Naive thymus-derived CD8-positive, alpha-beta T cell (primary cell): ENCODE data around the gene KRTAP4-8. TPM values are rescaled to one million over a fixed set of nuclear protein-coding genes. Genes with fewer than 3 reads are reported as not detected.
"Not testable (repeated sequence)": the region's sequence is repeated elsewhere in the genome, so short reads cannot be mapped to it uniquely, and the experiment has no call there.

ENCODE experiments used
- ATAC-seq, 2 donors: fragments of 150-1000 bp; cut with Tn5 transposase in 1 of 2; sonication (Bioruptor Pico), chemical (Tn5 transposase) in 1 of 2; 1 replicate in 1 of 2; 2 replicates in 1 of 2; pipeline ENCODE4 v1.10.0; 2021; ENCODE audit warnings: mild to moderate bottlenecking in 2 of 2, moderate library complexity in 2 of 2
- POLR2A ChIA-PET: fragments of 350-600 bp; sonication (Branson Sonifier 250); formaldehyde crosslinking; loops from one replicate; lab custom pipeline; 2021; ENCODE audit warnings: antibody characterized with exemption; lab: Charles Lee
- DNase-seq, 10 donors: peaks; one replicate each; pipeline versions ENCODE4 v3.0.0 to v3.0.0-alpha.2; 2020 to 2022
- H3K27ac Mint-ChIP-seq, 10 donors: one replicate each; pipeline ENCODE4 v1.8.0; 2020 to 2022; ENCODE audit warnings: mild to moderate bottlenecking in 10 of 10, mixed read lengths in 10 of 10, moderate library complexity in 4 of 10, inconsistent platforms in 1 of 10
- H3K27me3 Mint-ChIP-seq, 5 donors: one replicate each; pipeline ENCODE4 v1.8.0; 2021 to 2022; ENCODE audit warnings: mixed read lengths in 5 of 5
- H3K36me3 Mint-ChIP-seq, 3 donors: one replicate each; pipeline ENCODE4 v1.8.0; 2020 to 2022; ENCODE audit warnings: mixed read lengths in 3 of 3, mild to moderate bottlenecking in 2 of 3, inconsistent platforms in 1 of 3
- H3K4me1 Mint-ChIP-seq, 4 donors: one replicate each; pipeline ENCODE4 v1.8.0; 2021 to 2022; ENCODE audit warnings: mixed read lengths in 4 of 4
- H3K4me3 Mint-ChIP-seq, 10 donors: one replicate each; pipeline ENCODE4 v1.8.0; 2020 to 2022; ENCODE audit warnings: mild to moderate bottlenecking in 10 of 10, mixed read lengths in 10 of 10, moderate library complexity in 6 of 10, inconsistent platforms in 1 of 10
- H3K9me3 Mint-ChIP-seq, 9 donors: one replicate each; pipeline ENCODE4 v1.8.0; 2020 to 2022; ENCODE audit warnings: mixed read lengths in 9 of 9, mild to moderate bottlenecking in 3 of 9, inconsistent platforms in 1 of 9, moderate library complexity in 1 of 9
- polyA plus RNA-seq, 3 donors: library from polyadenylated mRNA; unstranded; fragments of 300-500 nt; fragmentation: Illumina TruSeq; gene quantifications; one replicate each; pipeline ENCODE4 v1.2.3, GENCODE V29; 2021
- total RNA-seq, 8 experiments: library from RNA in 2 of 8; stranded (reverse) in 2 of 8; gene quantifications; one replicate each; pipeline ENCODE4 v1.2.3 and lab custom pipeline; 2021 to 2026

Gene KRTAP4-8
- total and polyA plus RNA-seq, 5 experiments from 2014 or later = not detected

GRCh38 chr17:41076788-41077187 is 21.2 kb downstream of the KRTAP4-8 start:
- Mint-ChIP-seq H3K27me3 (peaks cover 4 to 22% (median 15%) of the 10 kb centered on the region in 5 donors), H3K36me3 (no peaks in the 10 kb centered on the region), H3K4me1 (peaks cover 0 to 2% (median 0%) of the 10 kb centered on the region in 4 donors), H3K4me3 (no peak overlapping the region), H3K27ac (no peak overlapping the region), H3K9me3 (no peaks in the 10 kb centered on the region)
- DNase-seq (no peak), ATAC-seq (no peak)
- POLR2A ChIA-PET = no interaction called here

- Mint-ChIP-seq H3K4me1 (peaks cover 0 to 6% (median 2%) of the 10 kb centered on the region in 4 donors), H3K27ac (no peak overlapping the region), H3K9me3 (no peaks in the 10 kb centered on the region), H3K4me3 (no peak overlapping the region), H3K27me3 (peaks cover 4 to 22% (median 12%) of the 10 kb centered on the region in 5 donors), H3K36me3 (no peaks in the 10 kb centered on the region)
- DNase-seq = no peak
- POLR2A ChIA-PET = no interaction called here
- no peak for ATAC-seq
Measured at GRCh38 chr17:41073676-41074075, 24.3 kb downstream of the KRTAP4-8 start.

GRCh38 chr17:41071606-41072360 is 26.2 kb downstream of the KRTAP4-8 start:
- no peak for DNase-seq
- H3K9me3 Mint-ChIP-seq = no peaks in the 10 kb centered on the region
- H3K4me3 Mint-ChIP-seq = no peak overlapping the region
- ATAC-seq = no peak
- H3K4me1 Mint-ChIP-seq = peaks cover 0 to 6% (median 2%) of the 10 kb centered on the region in 4 donors
- H3K27ac Mint-ChIP-seq = no peak overlapping the region
- H3K27me3 Mint-ChIP-seq = peaks cover 4 to 19% (median 11%) of the 10 kb centered on the region in 5 donors
- POLR2A ChIA-PET = no interaction called here
- H3K36me3 Mint-ChIP-seq = no peaks in the 10 kb centered on the region

GRCh38 chr17:41069031-41069430 is 28.9 kb downstream of the KRTAP4-8 start:
- Mint-ChIP-seq H3K27me3 (peaks cover 0 to 2% (median 0%) of the 10 kb centered on the region in 5 donors), H3K36me3 (no peaks in the 10 kb centered on the region), H3K4me3 (no peak overlapping the region), H3K9me3 (no peaks in the 10 kb centered on the region), H3K27ac (no peak overlapping the region), H3K4me1 (peaks cover 0 to 6% (median 1%) of the 10 kb centered on the region in 4 donors)
- POLR2A ChIA-PET = no interaction called here
- DNase-seq (no peak), ATAC-seq (no peak)

- Mint-ChIP-seq H3K27ac (no peak overlapping the region), H3K9me3 (no peaks in the 10 kb centered on the region), H3K36me3 (no peaks in the 10 kb centered on the region), H3K4me3 (no peak overlapping the region), H3K4me1 (peaks cover 0 to 6% (median 1%) of the 10 kb centered on the region in 4 donors), H3K27me3 (peaks cover 0 to 7% (median 2%) of the 10 kb centered on the region in 5 donors)
- ATAC-seq (no peak), DNase-seq (no peak)
- POLR2A ChIA-PET = no interaction called here
Measured at GRCh38 chr17:41067281-41067680, 30.7 kb downstream of the KRTAP4-8 start.

- Mint-ChIP-seq H3K27me3 (peaks cover under 1 to 13% (median 5%) of the 10 kb centered on the region in 5 donors), H3K4me3 (no peak within 1 kb of the TSS), H3K36me3 (no peaks in the 10 kb centered on the region), H3K4me1 (peaks cover 0 to 6% (median 1%) of the 10 kb centered on the region in 4 donors), H3K27ac (no peak within 1 kb of the TSS), H3K9me3 (no peaks in the 10 kb centered on the region)
- ATAC-seq (no peak), DNase-seq (no peak)
- POLR2A ChIA-PET = no interaction called here
Measured at GRCh38 chr17:41065829-41066624, 31.9 kb downstream of the KRTAP4-8 start, which contains the start of gene KRTAP2-4. Gene KRTAP2-4, minus strand, starts transcription at chr17:41065879. Its CDS starts 34 bp downstream, at chr17:41065845.

GRCh38 chr17:41065016-41065689 is 32.8 kb downstream of the KRTAP4-8 start:
- H3K36me3 Mint-ChIP-seq, POLR2A ChIA-PET, H3K27ac Mint-ChIP-seq, H3K4me3 Mint-ChIP-seq, H3K4me1 Mint-ChIP-seq, DNase-seq, H3K9me3 Mint-ChIP-seq, ATAC-seq: not testable (repeated sequence)
- peaks cover 8 to 20% (median 11%) of the 10 kb centered on the region in 5 donors for H3K27me3 Mint-ChIP-seq

GRCh38 chr17:41064301-41064700 is 33.6 kb downstream of the KRTAP4-8 start:
- POLR2A ChIA-PET = no interaction called here
- Mint-ChIP-seq H3K27ac (no peak overlapping the region), H3K4me3 (no peak overlapping the region), H3K36me3 (no peaks in the 10 kb centered on the region), H3K27me3 (peaks cover 11 to 24% (median 18%) of the 10 kb centered on the region in 5 donors), H3K9me3 (no peaks in the 10 kb centered on the region), H3K4me1 (peaks cover 0 to 5% (median 1%) of the 10 kb centered on the region in 4 donors)
- no peak for DNase-seq
- ATAC-seq = no peak

GRCh38 chr17:41063449-41063848 is 34.5 kb downstream of the KRTAP4-8 start:
- no peaks in the 10 kb centered on the region for H3K4me1 Mint-ChIP-seq
- H3K36me3 Mint-ChIP-seq = no peaks in the 10 kb centered on the region
- DNase-seq (no peak), ATAC-seq (no peak)
- peaks cover 14 to 32% (median 21%) of the 10 kb centered on the region in 5 donors for H3K27me3 Mint-ChIP-seq
- H3K27ac Mint-ChIP-seq = no peak overlapping the region
- H3K9me3 Mint-ChIP-seq = no peaks in the 10 kb centered on the region
- H3K4me3 Mint-ChIP-seq = no peak overlapping the region
- POLR2A ChIA-PET = no interaction called here

- Mint-ChIP-seq H3K36me3 (peaks cover 0 to 7% (median 4%) of the 10 kb centered on the region in 3 donors), H3K27me3 (peaks cover 14 to 41% (median 22%) of the 10 kb centered on the region in 5 donors), H3K4me1 (no peaks in the 10 kb centered on the region), H3K27ac (no peak overlapping the region), H3K9me3 (peaks cover 0 to 7% (median 0%) of the 10 kb centered on the region in 9 donors), H3K4me3 (no peak overlapping the region)
- POLR2A ChIA-PET = no interaction called here
- DNase-seq (no peak), ATAC-seq (no peak)
Measured at GRCh38 chr17:41061964-41062363, 36.0 kb downstream of the KRTAP4-8 start.

GRCh38 chr17:41060052-41060604 is 37.8 kb downstream of the KRTAP4-8 start, which contains the start of gene KRTAP2-3:
Gene KRTAP2-3, minus strand, starts transcription at chr17:41060114. Its CDS starts 64 bp downstream, at chr17:41060050.
- H3K27me3 Mint-ChIP-seq = peaks cover 14 to 56% (median 29%) of the 10 kb centered on the region in 5 donors
- H3K4me3 Mint-ChIP-seq = no peak within 1 kb of the TSS
- POLR2A ChIA-PET = no interaction called here
- peaks cover 0 to 7% (median 4%) of the 10 kb centered on the region in 3 donors for H3K36me3 Mint-ChIP-seq
- peaks cover 0 to 7% (median 0%) of the 10 kb centered on the region in 9 donors for H3K9me3 Mint-ChIP-seq
- DNase-seq (no peak), ATAC-seq (no peak)
- H3K4me1 Mint-ChIP-seq = no peaks in the 10 kb centered on the region
- H3K27ac Mint-ChIP-seq = peak within 1 kb of the TSS in 2 of 10 donors; percentile 6
